Fibroblast of lung (primary cell): ENCODE measurements around the gene QSOX2. TPM values are rescaled to one million over a fixed set of nuclear protein-coding genes. Genes with fewer than 3 reads are reported as not detected.

Experiments
- DNase-seq, 2 donors: peaks; one replicate each; pipeline versions ENCODE4 v3.0.0 to v3.0.0-alpha.2; 2010; ENCODE audit warnings: low read depth in 2 of 2
- H2AFZ ChIP-seq: 2 replicates; pipeline ENCODE4 v1.5.1; 2012; ENCODE audit warnings: low read length, control low read depth, inconsistent platforms
- H3K27ac ChIP-seq: 2 replicates; pipeline ENCODE4 v1.5.1; 2011; ENCODE audit warnings: low read length, control low read depth; ENCODE audit not compliant: insufficient read depth
- H3K27me3 ChIP-seq: 2 replicates; pipeline ENCODE4 v1.5.1; 2011; ENCODE audit warnings: mild to moderate bottlenecking, low read length; ENCODE audit not compliant: control insufficient read depth, insufficient read depth
- H3K36me3 ChIP-seq: 2 replicates; pipeline ENCODE4 v1.5.1; 2011; ENCODE audit warnings: low read length; ENCODE audit not compliant: control insufficient read depth, insufficient read depth
- H3K4me1 ChIP-seq: 2 replicates; pipeline ENCODE4 v1.5.1; 2011; ENCODE audit warnings: low read length; ENCODE audit not compliant: control insufficient read depth, insufficient read depth; ENCODE audit errors: extremely low read depth
- H3K4me2 ChIP-seq: 2 replicates; pipeline ENCODE4 v1.5.1; 2011; ENCODE audit warnings: low read length, control low read depth; ENCODE audit not compliant: insufficient read depth; ENCODE audit errors: extremely low read depth
- H3K4me3 ChIP-seq, 4 experiments: fragments of 200-600 bp in 1 of 4; sonication (generic) in 1 of 4; replicated peaks in 1 of 4; 2 replicates each; pipeline ENCODE4 v1.5.1; 2011 to 2016; ENCODE audit warnings: low read length in 4 of 4, low read depth in 3 of 4, mild to moderate bottlenecking in 3 of 4, control low read depth in 2 of 4, inconsistent platforms in 1 of 4, mixed read lengths in 1 of 4; ENCODE audit not compliant: insufficient read depth in 1 of 4; ENCODE audit errors: control extremely low read depth in 1 of 4
- H3K79me2 ChIP-seq: 2 replicates; pipeline ENCODE4 v1.5.1; 2012; ENCODE audit warnings: mild to moderate bottlenecking, low read length, inconsistent platforms; ENCODE audit not compliant: control insufficient read depth, insufficient read depth
- H3K9ac ChIP-seq: 2 replicates; pipeline ENCODE4 v1.5.1; 2011; ENCODE audit warnings: mild to moderate bottlenecking, low read length, control low read depth; ENCODE audit not compliant: insufficient read depth
- H3K9me3 ChIP-seq: 2 replicates; pipeline ENCODE4 v1.5.1; 2012; ENCODE audit warnings: low read depth, low read length; ENCODE audit not compliant: control insufficient read depth, insufficient read depth
- H4K20me1 ChIP-seq: 2 replicates; pipeline ENCODE4 v1.5.1; 2011; ENCODE audit warnings: low read length; ENCODE audit not compliant: control insufficient read depth, insufficient read depth; ENCODE audit errors: extremely low read depth
- EZH2 ChIP-seq: IDR thresholded peaks from 2 replicates; pipeline ENCODE4 v1.5.1; 2012; ENCODE audit warnings: low read length, control low read depth, mild to moderate bottlenecking; ENCODE audit errors: missing control alignments
- polyA plus RNA-seq, 2 donors: library from polyadenylated mRNA; depleted of rRNA in 1 of 2; stranded (reverse) in 1 of 2; unstranded in 1 of 2; fragments of >200 nt; gene quantifications; 2 replicates each; pipeline ENCODE4 v1.2.1, GENCODE V29; 2011 to 2012; ENCODE audit warnings: missing spikeins in 1 of 2
- total RNA-seq: library from RNA; depleted of rRNA; stranded (reverse); fragments of >200 nt; gene quantifications from 2 replicates; pipeline ENCODE4 v1.2.1, GENCODE V29; 2014
- TF ChIP-seq, protein P1 (sequence below), 2 donors: IDR thresholded peaks in 1 of 2; conservative IDR thresholded peaks in 1 of 2; 1 replicate in 1 of 2; 2 replicates in 1 of 2; pipeline ENCODE4 v1.5.1; 2011 to 2012; ENCODE audit warnings: low read length in 2 of 2, control low read depth in 1 of 2, inconsistent platforms in 1 of 2, low read depth in 1 of 2, mild to moderate bottlenecking in 1 of 2

QSOX2 gene
- total and polyA plus RNA-seq, 2 donors (not counting 1 experiment from before 2014, with no cell fraction given), result 7.8 to 13.2 TPM

DNA sequence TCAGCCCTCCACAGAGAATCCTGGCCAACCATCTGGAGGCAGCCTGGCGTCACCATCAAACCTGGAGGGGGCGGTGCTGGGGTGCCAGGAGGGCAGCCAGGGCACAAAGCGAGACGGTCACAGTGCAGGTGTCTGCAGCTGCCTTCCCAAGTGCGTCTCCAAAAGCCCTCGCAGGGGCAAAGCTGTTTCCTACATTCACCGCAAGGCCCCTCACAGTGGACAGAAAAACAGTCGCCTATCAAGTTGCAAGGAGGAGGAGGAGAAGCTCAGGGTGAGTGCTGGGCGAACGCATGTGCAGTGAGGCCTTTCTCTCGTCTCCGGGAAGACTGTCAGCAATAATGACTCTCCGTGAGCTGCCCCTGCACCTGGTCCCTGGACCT is 22.7 kb downstream of the QSOX2 start:
- Histone ChIP-seq H3K4me2 (no peak overlapping the region), H3K4me1 (no peaks in the 10 kb centered on the region), H3K27ac (no peak overlapping the region), H3K9me3 (no peaks in the 10 kb centered on the region), H3K4me3 (no peak overlapping the region), H3K79me2 (no peaks in the 10 kb centered on the region), H4K20me1 (no peaks in the 10 kb centered on the region), H3K36me3 (peaks cover 5% of the 10 kb centered on the region), H3K9ac (no peak overlapping the region), H2AFZ (no peak overlapping the region), H3K27me3 (no peaks in the 10 kb centered on the region)
- no peak for TF ChIP-seq EZH2
- TF ChIP-seq, protein P1, sequence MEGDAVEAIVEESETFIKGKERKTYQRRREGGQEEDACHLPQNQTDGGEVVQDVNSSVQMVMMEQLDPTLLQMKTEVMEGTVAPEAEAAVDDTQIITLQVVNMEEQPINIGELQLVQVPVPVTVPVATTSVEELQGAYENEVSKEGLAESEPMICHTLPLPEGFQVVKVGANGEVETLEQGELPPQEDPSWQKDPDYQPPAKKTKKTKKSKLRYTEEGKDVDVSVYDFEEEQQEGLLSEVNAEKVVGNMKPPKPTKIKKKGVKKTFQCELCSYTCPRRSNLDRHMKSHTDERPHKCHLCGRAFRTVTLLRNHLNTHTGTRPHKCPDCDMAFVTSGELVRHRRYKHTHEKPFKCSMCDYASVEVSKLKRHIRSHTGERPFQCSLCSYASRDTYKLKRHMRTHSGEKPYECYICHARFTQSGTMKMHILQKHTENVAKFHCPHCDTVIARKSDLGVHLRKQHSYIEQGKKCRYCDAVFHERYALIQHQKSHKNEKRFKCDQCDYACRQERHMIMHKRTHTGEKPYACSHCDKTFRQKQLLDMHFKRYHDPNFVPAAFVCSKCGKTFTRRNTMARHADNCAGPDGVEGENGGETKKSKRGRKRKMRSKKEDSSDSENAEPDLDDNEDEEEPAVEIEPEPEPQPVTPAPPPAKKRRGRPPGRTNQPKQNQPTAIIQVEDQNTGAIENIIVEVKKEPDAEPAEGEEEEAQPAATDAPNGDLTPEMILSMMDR (conservative IDR thresholded peaks at IDR 0.05 in 1 of 2, IDR thresholded peaks at IDR 0.05 in 1 of 2; ENCODE audit: low read depth in 1 of 2, low read length in 2 of 2), result no peak
- DNase-seq, result no peak

DNA sequence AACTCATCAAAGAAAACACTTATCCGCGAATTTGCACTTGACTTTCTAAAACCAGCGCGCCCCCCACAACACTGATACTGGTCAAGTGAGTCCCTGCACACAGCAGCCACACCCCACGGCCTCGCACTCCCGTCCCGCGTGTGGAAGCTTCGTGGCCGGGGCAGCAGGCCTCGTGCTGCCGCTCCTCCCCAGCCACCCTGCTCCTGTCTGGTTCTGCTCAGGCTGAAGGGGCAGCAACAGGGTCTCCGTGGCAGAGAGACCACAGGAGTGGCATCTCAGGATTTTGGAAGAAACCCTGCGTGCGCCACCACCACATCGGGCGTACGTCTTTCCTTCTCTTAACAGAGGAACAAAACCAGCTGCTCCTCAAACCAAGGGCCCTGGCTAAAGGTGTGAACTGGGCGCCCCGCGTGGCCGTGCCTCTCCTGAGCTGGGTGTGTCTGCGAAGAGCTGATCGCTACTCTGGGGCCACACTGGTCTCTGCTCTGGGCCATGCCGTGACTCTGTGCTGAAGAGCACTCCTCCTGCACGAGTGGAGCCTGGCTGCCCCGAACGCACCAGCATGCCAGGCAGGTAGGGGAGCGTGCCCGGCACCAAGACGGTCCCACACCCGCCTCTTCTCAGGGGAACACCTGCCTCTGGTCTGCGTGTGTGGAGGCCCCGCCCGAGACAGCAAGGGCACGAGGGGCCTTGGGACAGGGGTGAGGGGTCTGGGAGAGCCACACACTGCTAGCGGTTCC is 23.3 kb downstream of the QSOX2 start:
- TF ChIP-seq EZH2, result no peak
- TF ChIP-seq, protein P1 (conservative IDR thresholded peaks at IDR 0.05 in 1 of 2, IDR thresholded peaks at IDR 0.05 in 1 of 2; ENCODE audit: low read depth in 1 of 2, low read length in 2 of 2), result no peak
- no peaks in the 10 kb centered on the region for H4K20me1 ChIP-seq

DNA sequence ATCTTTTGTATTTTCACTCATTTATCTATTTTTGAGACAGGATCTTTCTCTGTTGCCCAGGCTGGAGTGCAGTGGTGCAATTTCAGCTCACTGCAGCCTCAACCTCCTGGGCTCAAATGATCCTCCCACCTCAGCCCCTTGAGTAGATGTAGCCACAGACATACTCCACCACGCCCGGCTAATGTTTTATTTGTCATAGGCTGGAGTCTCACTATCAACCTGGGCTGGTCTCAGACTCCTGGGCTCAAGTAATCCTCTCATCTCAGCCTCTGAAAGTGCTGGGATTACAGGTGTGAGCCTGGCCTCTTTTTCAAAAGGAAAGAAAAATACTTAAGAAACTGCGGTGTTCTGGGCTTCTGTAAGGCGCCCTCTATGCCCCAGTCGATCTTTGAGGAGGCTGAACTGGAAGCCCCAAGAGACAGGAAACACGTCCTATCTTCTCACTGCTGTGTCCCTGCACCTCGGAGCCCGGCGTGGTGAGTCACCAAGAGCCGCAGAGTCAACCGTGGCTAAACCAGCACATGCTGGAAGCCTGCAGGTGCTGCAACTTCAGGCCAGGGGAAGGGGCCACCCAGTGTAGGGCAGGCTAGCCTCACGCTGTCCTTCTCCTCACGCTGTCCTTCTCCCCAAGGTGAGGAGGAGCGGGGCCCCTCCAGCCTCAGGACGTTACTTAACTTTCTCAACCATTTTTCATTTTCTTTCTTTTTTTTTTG is 25.4 kb downstream of the QSOX2 start:
- TF ChIP-seq, protein P1 (conservative IDR thresholded peaks at IDR 0.05 in 1 of 2, IDR thresholded peaks at IDR 0.05 in 1 of 2; ENCODE audit: low read depth in 1 of 2, low read length in 2 of 2), result no peak
- TF ChIP-seq EZH2, result no peak
- H3K4me3 ChIP-seq, result no peak overlapping the region
- no peaks in the 10 kb centered on the region for H4K20me1 ChIP-seq
- H3K9ac ChIP-seq, result no peak overlapping the region
- no peak overlapping the region for H3K4me2 ChIP-seq
- peak; percentile 24 to 68 for DNase-seq
- H3K27me3 ChIP-seq, result no peaks in the 10 kb centered on the region
- H3K36me3 ChIP-seq, result peaks cover 9% of the 10 kb centered on the region
- H3K4me1 ChIP-seq, result no peaks in the 10 kb centered on the region
- H3K27ac ChIP-seq, result no peak overlapping the region
- H2AFZ ChIP-seq, result no peak overlapping the region
- no peaks in the 10 kb centered on the region for H3K79me2 ChIP-seq
- H3K9me3 ChIP-seq, result no peaks in the 10 kb centered on the region

More for the DNA sequence above, 23.3 kb downstream of the QSOX2 start:
- Histone ChIP-seq H3K4me2 (no peak overlapping the region), H3K9ac (no peak overlapping the region), H3K36me3 (peaks cover 5% of the 10 kb centered on the region), H2AFZ (no peak overlapping the region), H3K4me3 (no peak overlapping the region), H3K79me2 (no peaks in the 10 kb centered on the region), H3K27me3 (no peaks in the 10 kb centered on the region), H3K4me1 (no peaks in the 10 kb centered on the region), H3K27ac (no peak overlapping the region), H3K9me3 (no peaks in the 10 kb centered on the region)
- no peak for DNase-seq
